A172 (cell line): ENCODE data around the gene TLR9. TPM values are rescaled to one million over a fixed set of nuclear protein-coding genes. Genes with fewer than 3 reads are reported as not detected.
"Not testable (repeated sequence)": the region's sequence is repeated elsewhere in the genome, so short reads cannot be mapped to it uniquely, and the experiment has no call there.

Source experiments
- DNase-seq: peaks from one replicate; pipeline ENCODE4 v3.0.0-alpha.2; 2015; ENCODE audit warnings: low spot score
- total RNA-seq: library from RNA; depleted of rRNA; stranded (reverse); fragments of >200 nt; shearing (Covaris generic); gene quantifications from 2 replicates; pipeline ENCODE4 v1.2.3, GENCODE V29; 2014; rRNA removed

The TLR9 gene
- not detected in 2 replicates for total RNA-seq

DNA sequence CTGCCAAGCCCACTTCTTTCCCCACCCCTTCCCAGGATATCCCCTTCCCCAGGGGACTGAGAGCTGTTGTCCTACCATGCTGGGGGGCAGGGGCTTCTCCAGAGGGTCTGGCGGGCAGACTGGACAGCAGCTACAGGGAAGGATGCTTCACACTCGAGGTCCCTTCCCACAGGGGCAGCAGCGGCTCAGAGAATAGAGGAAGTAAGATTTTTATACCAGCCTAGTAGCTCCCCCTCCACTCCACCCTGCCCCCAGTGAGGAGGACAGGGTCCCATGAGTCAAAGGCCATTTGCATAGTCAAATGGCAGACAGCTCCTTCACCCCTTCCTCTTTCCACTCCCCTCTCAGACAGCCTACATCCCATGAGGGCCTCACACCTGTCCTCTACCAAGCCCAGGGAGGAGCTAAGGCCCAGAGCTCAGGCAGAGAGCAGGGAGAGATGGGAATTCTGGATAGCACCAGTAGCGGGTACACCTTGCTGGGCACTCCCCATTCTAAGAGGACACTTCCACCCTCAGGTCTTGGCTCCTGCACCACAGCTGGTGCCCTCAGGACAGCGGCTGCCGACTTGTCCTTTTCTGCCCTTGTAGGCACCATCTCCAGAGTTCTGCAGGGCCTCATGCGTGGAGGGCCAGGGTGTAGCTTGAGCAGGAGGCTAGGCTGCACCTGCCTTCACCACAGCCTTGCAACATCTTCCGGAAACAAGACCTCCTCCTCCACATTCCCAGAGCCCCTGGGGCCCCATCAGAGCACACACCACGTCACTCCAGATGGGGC is at the start of gene TLR9:
Gene TLR9 (minus strand): TSS at position 194 of the 777 bp plus-strand sequence. CDS start 116 bp downstream, at position 78.
- DNase-seq, result no peak

DNA sequence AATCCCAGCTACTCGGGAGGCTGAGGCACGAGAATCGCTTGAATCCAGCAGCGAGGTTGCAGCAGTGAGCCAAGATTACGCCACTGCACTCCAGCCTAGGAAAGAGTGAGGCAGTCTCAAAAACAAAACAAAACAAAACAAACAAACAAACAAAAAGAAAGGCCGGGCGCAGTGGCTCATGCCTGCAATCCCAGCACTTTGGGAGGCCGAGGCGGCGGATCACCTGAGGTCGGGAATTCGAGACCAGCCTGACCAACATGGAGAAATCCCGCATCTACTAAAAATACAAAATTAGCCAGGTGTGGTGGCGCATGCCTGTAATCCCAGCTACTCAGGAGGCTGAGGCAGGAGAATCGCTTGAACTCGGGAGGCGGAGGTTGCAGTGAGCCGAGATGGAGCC is 49.3 kb upstream of the TLR9 start:
- DNase-seq, result not testable (repeated sequence)

DNA sequence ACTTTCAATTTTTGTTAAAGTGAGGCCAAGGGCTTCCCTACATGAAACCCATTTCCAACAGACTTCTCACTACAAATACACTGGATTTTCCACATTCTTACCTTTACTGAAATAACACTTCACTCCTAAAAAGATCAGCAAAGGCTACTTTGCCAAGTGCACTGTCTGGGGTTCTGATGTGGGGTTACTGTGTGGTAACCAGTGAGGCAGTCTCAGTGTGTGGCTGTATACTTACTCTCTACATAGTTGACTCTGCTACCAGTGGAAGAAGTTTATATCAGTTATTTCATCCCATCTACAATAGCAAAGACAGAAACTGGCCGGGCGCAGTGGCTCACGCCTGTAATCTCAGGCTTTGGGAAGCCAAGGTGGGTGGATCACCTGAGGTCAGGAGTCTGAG is 47.4 kb upstream of the TLR9 start:
- no peak for DNase-seq

DNA sequence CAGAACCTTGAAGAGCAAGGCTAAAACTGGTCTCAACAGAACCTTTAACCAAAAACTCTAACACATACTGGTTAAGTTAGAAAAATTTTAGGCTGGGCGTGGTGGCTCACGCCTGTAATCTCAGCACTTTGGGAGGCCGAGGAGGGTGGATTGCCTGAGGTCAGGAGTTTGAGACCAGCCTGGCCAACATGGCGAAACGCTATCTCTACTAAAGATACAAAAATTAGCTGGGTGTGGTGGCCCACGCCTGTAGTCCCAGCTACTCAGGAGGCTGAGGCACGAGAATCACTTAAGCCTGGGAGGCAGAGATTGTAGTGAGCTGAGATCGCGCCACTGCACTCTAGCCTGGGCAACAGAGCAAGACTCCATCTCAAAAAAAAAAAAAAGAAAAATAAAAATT is 46.7 kb upstream of the TLR9 start:
- DNase-seq, result not testable (repeated sequence)

GRCh38 chr3:52270252-52270754 is 44.9 kb upstream of the TLR9 start:
- DNase-seq, result no peak

DNA sequence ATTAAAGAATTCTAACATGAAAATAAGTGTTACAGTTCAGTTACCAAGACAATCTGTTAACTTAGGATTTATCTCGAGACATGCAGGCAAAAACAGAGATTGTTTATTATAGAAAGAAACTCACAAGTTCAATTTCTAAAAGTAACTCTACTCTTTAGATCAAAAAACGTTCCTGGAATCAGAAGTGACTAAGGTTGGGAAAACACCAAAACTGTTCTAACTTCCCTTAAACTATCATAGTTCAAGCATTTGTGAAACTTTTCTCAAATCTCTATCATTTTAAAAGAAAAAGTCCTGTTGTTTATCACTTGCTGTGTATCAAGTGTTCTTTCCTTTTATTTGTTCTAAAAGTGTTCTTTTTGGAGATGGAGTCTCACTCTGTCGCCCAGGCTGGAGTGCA is 44.3 kb upstream of the TLR9 start:
- no peak for DNase-seq

DNA sequence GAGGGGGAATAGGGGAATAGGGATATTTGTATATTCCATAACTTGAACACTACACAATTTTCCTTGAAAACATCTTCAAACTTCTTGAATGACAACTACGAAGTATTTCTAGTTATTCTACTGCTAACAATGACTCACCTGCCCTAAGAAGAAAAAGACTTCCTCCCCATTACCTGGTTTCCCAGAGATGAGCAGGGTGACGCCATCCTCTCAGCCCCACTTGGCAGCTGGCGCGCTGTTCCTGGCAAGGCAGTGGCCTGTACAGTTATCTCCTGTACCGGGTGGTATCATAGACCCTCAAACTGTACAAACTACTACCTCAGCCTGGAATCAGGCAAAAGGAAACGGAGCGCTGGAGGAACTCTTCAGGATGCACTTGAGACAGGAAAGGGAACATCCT is 42.6 kb upstream of the TLR9 start:
- DNase-seq, result no peak

DNA sequence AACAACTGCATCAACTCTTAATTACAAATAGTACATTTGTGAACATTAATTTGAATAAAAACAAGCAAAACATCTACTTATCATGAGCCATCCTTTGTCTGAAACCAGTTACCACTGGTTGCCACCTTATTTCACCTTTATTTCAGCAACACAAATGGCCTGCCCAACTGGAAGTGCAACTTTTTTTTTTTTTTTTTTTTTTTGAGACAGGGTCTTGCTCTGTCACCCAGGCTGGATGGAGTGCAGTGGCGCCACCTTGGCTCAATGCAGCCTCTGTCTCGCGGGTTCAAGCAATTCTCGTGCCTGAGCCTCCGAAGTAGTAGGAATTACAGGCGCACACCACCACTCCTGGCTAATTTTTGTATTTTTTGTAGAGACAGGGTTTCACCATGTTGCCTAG is 39.9 kb upstream of the TLR9 start:
- no peak for DNase-seq

DNA sequence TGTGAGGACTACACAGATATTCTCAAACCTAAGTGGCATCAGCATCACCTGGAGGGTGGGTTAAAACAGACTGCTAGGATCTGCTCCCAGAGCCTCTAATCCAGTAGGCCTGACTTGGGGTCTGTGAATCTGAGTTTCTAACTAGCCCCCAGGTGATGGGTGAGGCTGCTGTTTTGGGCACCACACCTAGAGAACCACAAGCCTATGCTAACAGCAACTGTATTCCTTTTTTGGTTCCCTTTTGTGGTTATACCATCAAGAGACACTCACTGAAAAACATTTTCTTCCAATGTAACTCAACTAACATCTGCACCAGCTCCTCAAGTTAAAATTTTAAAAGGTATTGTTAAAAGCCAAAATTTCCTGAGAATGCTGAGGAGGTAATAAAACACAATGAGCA is 37.0 kb upstream of the TLR9 start:
- DNase-seq, result no peak

- no peak for DNase-seq
Measured at GRCh38 chr3:52259448-52259847, 34.0 kb upstream of the TLR9 start.

DNA sequence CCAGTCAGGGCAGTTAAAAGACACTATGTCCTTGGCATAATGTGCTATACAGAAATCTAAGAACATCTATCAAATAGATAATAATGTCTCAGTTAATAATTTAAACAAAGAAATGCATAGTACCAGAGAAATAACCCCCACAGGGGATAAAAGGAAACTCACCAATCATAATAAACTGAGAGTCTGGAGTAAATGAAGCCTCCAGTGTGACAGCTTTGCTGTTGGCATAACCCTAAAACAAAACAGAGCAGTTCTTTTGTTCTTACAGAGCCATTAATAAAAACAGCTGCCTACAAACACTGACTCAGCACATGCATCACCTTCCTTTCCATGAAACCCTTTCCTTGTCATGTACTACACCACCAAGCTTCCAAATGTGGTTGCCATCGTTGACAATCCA is 33.6 kb upstream of the TLR9 start:
- DNase-seq, result no peak

- DNase-seq, result no peak
Measured at GRCh38 chr3:52257911-52258310, 32.5 kb upstream of the TLR9 start.

DNA sequence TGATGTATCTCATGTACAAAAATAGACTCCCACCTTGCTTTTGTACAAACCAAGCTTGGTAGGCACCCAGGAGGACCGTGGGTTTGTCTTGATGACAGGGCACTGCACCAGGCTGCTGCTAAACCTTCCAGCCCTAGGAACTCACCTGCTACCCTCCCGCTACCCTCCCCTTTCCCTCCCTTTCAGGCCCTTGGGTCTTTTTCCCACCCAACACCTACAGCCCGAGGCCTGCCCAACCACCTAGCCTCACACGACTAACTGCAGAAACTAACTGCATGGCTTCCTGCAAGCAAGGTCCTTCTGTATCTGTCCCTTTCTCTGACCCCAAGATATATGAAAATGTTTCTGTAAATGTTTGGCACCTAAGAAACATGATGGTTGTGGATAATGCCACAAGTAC is 31.2 kb upstream of the TLR9 start:
- DNase-seq, result no peak

DNA sequence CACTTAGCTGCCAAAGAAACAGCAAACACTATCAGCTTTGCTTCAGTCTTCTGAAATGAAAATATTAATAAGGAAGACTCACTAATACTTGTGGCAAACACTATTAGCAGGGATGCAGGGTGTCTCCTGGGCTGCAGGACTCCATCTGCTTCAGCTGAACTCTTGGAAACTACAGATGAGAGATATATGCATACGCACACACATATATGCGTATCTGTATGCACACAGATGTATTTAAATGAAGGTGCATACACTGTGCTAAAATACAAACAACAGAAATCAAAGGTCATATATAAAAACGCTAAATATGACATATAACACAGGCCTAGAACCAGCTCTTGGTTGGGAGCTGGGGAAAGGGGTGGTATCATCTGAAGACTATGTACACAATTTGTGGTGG is 30.7 kb upstream of the TLR9 start:
- DNase-seq, result no peak

DNA sequence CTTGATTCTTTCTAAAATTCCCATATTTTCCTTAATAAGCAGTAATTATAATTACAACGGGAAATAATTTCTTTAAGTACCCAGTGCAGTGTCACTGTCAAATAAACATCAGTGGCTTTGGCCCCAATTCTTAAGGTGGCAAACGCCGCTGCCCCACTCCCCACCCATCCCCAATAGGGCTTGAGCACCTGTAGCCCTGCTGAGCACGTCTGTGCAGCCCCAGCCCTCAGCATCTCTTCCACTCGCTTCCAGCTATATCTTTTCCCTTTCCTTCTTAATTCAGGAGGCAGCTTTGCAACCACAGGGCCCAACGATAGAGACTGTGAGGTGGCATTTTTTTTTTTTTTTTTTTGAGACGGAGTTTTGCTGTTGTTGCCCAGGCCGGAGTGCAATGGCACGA is 29.2 kb upstream of the TLR9 start:
- no peak for DNase-seq

GRCh38 chr3:52253314-52254304 is 28.2 kb upstream of the TLR9 start:
- DNase-seq, result no peak

- no peak for DNase-seq
Measured at GRCh38 chr3:52250122-52250521, 24.7 kb upstream of the TLR9 start.

- DNase-seq, result no peak
Measured at GRCh38 chr3:52249683-52250082, 24.2 kb upstream of the TLR9 start.

- no peak for DNase-seq
Measured at GRCh38 chr3:52248816-52249547, 23.5 kb upstream of the TLR9 start.

GRCh38 chr3:52248165-52248541 is 22.7 kb upstream of the TLR9 start:
- DNase-seq, result no peak

DNA sequence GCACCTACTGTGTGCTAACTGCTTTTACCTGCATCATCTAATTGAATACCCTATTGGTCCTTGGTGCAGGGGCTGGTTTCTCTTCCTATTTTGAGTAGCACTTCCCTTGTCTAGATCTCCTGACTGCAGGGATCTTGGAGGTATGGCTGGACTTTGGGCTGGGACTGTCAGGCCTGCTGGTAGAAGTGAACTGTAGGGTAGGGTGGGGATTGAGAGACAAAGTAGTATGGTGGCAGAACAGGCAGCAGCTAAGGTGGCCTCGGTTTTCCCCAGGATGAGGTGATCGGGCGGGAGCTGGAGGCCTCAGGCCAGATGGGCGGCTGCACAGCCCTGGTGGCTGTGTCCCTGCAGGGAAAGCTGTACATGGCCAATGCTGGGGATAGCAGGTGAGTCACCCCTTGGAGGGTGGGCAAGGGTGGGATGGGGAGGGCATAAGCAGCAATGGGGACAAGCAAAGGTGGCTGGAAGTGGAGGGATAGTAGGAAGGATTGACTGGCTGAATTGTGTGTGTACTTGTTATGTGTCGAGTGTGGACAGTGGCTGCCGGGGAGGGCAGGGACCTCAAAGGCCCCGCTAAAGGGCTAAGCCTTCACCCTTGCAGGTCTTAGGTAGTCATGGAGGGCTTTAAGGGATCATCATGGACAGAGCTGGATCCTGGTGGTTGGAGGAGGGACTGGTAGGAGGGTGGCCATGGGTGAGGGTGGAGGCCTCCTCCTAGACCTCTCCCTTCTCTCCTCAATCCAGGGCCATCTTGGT is 22.1 kb upstream of the TLR9 start:
- no peak for DNase-seq
